ENCODE measurements around the gene STOM. TPM values are rescaled to one million over a fixed set of nuclear protein-coding genes. Genes with fewer than 3 reads are reported as not detected.

Gene STOM
- total and polyA plus RNA-seq, 10 of the 15 experiments (the other 5 are each of a cell fraction or from before 2014, with no cell fraction given), result 6.7 to 47.4 (median 39.8) TPM

DNA sequence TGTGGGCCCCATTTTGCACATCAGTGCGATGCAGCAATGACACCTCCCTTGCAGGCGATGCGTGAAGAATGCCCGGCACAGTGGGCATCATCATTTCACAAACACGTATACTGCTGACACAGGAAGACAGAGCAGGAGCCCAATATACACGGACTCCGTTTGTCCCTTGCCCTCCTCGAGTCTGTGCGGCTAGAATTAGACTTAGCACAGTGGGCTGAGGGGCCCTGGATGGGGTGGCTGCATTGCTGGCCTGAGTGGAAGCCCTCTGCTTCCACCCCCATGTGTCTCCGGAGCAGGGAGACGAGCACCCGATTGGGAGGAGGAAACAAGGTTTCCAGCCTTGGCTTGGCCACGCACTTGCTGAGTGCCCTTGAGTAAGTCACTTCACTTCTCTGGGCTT is 61.3 kb downstream of the STOM start:
- Histone ChIP-seq H3K4me1 (ENCODE audit: control insufficient read depth, insufficient read depth, low read length) (no peaks in the 10 kb centered on the region), H4K20me1 (ENCODE audit: control insufficient read depth, insufficient read depth) (no peaks in the 10 kb centered on the region), H3K79me2 (ENCODE audit: control insufficient read depth, insufficient read depth, low read length) (no peaks in the 10 kb centered on the region), H3K4me2 (ENCODE audit: control insufficient read depth, insufficient read depth) (no peak overlapping the region), H2AFZ (ENCODE audit: control insufficient read depth, low read depth, low read length) (no peak overlapping the region), H3K27ac (ENCODE audit: control insufficient read depth, insufficient read depth) (no peak overlapping the region), H3K9ac (ENCODE audit: control insufficient read depth, insufficient read depth, low read length) (no peak overlapping the region), H3K27me3 (replicated peaks in 1 of 2; ENCODE audit: control insufficient read depth in 2 of 2, insufficient read depth in 2 of 2, low read length in 1 of 2) (no peaks in the 10 kb centered on the region), H3K4me3 (no peak overlapping the region), H3K36me3 (ENCODE audit: control insufficient read depth in 2 of 2, insufficient read depth in 2 of 2, low read length in 1 of 2) (no peaks in the 10 kb centered on the region), H3K9me3 (replicated peaks; ENCODE audit: control insufficient read depth, insufficient read depth, low read length) (no peaks in the 10 kb centered on the region)
- no peak for FAIRE-seq
- no peak for DNase-seq (ENCODE audit: low read depth, low spot score)
- WGBS (ENCODE audit: insufficient coverage, insufficient replicate concordance, low lambda C conversion rate, missing lambda C conversion rate), result 83% methylated on average over 13 of the region's 13 CpGs
- ATAC-seq, result no peak
- RAD21 ChIA-PET (ENCODE audit: unreplicated experiment), result no interaction called here
- SMC1A ChIA-PET (ENCODE audit: uncharacterized antibody, unreplicated experiment), result no interaction called here
- TF ChIP-seq MEF2B (IDR thresholded peaks at IDR 0.05; ENCODE audit: partially characterized antibody, poor library complexity, severe bottlenecking) (no peak), NBN (IDR thresholded peaks at IDR 0.05) (no peak), RELA (IDR thresholded peaks at IDR 0.05; ENCODE audit: borderline replicate concordance, partially characterized antibody) (no peak), SRF (IDR thresholded peaks at IDR 0.05; ENCODE audit: low read depth in 2 of 2, low read length in 2 of 2) (no peak), ATF7 (IDR thresholded peaks at IDR 0.05; ENCODE audit: low read depth) (no peak), POU2F2 (IDR thresholded peaks at IDR 0.05; ENCODE audit: borderline replicate concordance, low read depth, low read length) (no peak), RAD51 (IDR thresholded peaks at IDR 0.05) (no peak), SMARCA5 (IDR thresholded peaks at IDR 0.05) (no peak), SREBF2 (IDR thresholded peaks at IDR 0.05; ENCODE audit: low read length) (no peak), ETV6 (conservative IDR thresholded peaks at IDR 0.05 in 1 of 2, IDR thresholded peaks at IDR 0.05 in 1 of 2; ENCODE audit: borderline replicate concordance in 1 of 2, low read depth in 1 of 2) (no peak), PAX5 (IDR thresholded peaks at IDR 0.05; ENCODE audit: borderline replicate concordance, low read depth, low read length) (no peak), CREM (IDR thresholded peaks at IDR 0.05; ENCODE audit: low read depth) (no peak), DPF2 (IDR thresholded peaks at IDR 0.05) (no peak), SIN3A (IDR thresholded peaks at IDR 0.05; ENCODE audit: low read depth, low read length) (no peak), CHD2 (IDR thresholded peaks at IDR 0.05; ENCODE audit: borderline replicate concordance, low read depth, low read length) (no peak)
- TF ChIP-seq, protein P1, sequence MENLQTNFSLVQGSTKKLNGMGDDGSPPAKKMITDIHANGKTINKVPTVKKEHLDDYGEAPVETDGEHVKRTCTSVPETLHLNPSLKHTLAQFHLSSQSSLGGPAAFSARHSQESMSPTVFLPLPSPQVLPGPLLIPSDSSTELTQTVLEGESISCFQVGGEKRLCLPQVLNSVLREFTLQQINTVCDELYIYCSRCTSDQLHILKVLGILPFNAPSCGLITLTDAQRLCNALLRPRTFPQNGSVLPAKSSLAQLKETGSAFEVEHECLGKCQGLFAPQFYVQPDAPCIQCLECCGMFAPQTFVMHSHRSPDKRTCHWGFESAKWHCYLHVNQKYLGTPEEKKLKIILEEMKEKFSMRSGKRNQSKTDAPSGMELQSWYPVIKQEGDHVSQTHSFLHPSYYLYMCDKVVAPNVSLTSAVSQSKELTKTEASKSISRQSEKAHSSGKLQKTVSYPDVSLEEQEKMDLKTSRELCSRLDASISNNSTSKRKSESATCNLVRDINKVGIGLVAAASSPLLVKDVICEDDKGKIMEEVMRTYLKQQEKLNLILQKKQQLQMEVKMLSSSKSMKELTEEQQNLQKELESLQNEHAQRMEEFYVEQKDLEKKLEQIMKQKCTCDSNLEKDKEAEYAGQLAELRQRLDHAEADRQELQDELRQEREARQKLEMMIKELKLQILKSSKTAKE (IDR thresholded peaks at IDR 0.05; ENCODE audit: low read depth, poor library complexity, severe bottlenecking), result no peak
- TF ChIP-seq, protein P2, sequence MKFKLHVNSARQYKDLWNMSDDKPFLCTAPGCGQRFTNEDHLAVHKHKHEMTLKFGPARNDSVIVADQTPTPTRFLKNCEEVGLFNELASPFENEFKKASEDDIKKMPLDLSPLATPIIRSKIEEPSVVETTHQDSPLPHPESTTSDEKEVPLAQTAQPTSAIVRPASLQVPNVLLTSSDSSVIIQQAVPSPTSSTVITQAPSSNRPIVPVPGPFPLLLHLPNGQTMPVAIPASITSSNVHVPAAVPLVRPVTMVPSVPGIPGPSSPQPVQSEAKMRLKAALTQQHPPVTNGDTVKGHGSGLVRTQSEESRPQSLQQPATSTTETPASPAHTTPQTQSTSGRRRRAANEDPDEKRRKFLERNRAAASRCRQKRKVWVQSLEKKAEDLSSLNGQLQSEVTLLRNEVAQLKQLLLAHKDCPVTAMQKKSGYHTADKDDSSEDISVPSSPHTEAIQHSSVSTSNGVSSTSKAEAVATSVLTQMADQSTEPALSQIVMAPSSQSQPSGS (IDR thresholded peaks at IDR 0.05; ENCODE audit: low read length), result no peak
- TF ChIP-seq, protein P3, sequence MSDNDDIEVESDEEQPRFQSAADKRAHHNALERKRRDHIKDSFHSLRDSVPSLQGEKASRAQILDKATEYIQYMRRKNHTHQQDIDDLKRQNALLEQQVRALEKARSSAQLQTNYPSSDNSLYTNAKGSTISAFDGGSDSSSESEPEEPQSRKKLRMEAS (IDR thresholded peaks at IDR 0.05; ENCODE audit: low read depth, low read length), result no peak
- TF ChIP-seq, protein P4, sequence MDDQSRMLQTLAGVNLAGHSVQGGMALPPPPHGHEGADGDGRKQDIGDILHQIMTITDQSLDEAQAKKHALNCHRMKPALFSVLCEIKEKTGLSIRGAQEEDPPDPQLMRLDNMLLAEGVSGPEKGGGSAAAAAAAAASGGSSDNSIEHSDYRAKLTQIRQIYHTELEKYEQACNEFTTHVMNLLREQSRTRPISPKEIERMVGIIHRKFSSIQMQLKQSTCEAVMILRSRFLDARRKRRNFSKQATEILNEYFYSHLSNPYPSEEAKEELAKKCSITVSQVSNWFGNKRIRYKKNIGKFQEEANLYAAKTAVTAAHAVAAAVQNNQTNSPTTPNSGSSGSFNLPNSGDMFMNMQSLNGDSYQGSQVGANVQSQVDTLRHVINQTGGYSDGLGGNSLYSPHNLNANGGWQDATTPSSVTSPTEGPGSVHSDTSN (IDR thresholded peaks at IDR 0.05; ENCODE audit: insufficient replicate concordance, low read depth, low read length), result no peak
- TF ChIP-seq, protein P5, sequence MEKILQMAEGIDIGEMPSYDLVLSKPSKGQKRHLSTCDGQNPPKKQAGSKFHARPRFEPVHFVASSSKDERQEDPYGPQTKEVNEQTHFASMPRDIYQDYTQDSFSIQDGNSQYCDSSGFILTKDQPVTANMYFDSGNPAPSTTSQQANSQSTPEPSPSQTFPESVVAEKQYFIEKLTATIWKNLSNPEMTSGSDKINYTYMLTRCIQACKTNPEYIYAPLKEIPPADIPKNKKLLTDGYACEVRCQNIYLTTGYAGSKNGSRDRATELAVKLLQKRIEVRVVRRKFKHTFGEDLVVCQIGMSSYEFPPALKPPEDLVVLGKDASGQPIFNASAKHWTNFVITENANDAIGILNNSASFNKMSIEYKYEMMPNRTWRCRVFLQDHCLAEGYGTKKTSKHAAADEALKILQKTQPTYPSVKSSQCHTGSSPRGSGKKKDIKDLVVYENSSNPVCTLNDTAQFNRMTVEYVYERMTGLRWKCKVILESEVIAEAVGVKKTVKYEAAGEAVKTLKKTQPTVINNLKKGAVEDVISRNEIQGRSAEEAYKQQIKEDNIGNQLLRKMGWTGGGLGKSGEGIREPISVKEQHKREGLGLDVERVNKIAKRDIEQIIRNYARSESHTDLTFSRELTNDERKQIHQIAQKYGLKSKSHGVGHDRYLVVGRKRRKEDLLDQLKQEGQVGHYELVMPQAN (conservative IDR thresholded peaks at IDR 0.05), result no peak
- intact Hi-C loops (cut with micrococcal nuclease; ENCODE audit: unreplicated experiment), result no loop called here
- no TSS peak for BruUV-seq (replicated peaks)
- POLR2A ChIA-PET, result no interaction called here
- in situ Hi-C loops (cut with MboI), result no loop called here
- CTCF ChIA-PET, result interaction anchor here (0.6 to 2.3 kb wide), 3 partner anchors 11 to 96 kb away, joined by 3 to 5 read pairs (median 4); no protein-coding TSS in a partner anchor

All from GM12878 (cell line).